HG02610 (cell line): ENCODE measurements around the gene ATP6V0E2.

Experiments
- ATAC-seq: cut with Tn5 transposase; IDR thresholded peaks from one replicate; pipeline ENCODE4 v1.9.1; 2021; ENCODE audit warnings: mild to moderate bottlenecking, moderate library complexity; ENCODE audit not compliant: unreplicated experiment

ATP6V0E2 gene

DNA sequence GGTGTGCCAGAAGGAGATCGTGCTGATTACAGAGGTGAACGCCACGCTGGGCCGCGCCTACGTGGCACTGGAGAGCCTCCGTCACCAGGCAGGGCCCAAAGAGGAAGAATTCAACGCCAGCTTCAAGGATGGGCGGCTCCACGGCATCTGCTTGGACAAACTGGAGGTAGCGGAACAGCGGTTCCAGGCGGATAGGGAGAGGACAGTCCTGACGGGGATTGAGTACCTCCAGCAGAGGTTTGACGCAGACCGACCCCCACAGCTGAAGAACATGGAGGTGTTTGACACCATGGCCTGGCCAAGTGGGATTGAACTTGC is 12.1 kb upstream of the ATP6V0E2 start:
- no peak for ATAC-seq

DNA sequence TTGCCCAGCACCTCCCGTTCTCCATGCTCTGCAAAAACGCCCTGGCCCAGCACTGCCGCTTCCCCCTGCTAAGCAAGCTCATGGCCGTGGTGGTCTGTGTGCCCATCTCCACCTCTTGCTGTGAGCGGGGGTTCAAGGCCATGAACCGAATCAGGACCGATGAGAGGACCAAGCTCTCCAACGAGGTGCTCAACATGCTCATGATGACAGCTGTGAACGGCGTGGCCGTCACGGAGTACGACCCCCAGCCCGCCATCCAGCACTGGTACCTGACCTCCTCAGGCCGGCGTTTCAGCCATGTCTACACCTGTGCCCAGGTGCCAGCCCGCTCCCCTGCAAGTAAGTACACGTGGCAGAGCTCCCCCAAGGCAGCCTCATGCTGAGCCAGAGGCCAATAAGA is 11.6 kb upstream of the ATP6V0E2 start:
- no peak for ATAC-seq

DNA sequence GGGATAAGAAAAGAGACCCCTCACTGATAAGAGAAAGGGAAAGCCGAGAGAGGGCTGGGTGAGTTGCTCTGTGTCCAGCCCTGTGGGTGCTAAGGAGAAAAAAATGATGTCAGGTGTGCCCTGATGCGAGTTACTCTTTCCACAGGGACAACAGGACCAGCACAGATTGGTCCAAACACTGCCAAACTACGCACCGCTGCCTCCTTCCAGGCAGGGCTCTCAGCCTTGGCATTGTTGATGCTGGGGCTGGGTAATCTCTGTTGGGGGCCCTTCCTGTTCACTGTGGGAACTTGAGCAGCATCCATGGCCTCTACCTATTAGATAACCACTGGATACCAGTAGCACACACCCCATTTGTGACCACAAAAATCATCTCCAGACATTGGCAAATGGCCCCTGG is 10.3 kb upstream of the ATP6V0E2 start:
- ATAC-seq = no peak

DNA sequence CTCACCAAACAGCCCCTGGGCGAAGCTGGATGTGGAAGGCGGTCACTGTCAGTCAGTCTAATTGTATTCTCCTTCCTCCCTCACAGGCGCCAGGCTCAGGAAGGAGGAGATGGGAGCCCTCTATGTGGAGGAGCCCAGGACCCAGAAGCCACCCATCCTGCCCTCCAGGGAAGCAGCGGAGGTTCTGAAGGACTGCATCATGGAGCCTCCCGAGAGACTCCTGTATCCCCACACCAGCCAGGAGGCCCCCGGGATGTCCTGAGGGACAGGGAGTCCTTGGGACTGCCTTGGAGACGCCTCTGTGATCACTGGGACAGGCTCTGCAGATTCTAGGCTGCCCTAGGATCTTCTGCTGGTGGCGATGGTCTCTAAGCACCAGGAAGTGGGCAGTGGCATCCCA is 9.7 kb upstream of the ATP6V0E2 start:
- no peak for ATAC-seq

DNA sequence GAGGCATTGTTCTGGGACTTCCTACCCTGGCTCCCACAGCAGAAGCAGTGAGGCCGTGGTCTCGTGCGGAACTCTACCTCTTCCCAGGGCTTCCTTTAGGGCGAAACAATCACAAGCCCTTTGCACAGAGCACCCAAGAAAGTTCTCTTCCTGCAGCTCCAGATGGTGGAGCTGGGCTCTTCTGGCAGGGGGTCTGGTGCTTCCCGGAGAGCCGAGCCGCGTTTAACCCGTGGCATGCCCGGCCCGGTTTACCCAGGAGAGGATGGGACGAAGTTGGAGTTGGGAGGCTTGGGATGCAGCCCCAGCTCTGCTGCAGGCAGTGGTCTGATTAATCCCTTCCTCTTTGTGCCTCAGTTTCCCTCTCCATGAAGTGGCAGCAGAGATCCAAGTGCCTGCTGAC is 9.0 kb upstream of the ATP6V0E2 start:
- ATAC-seq = no peak

DNA sequence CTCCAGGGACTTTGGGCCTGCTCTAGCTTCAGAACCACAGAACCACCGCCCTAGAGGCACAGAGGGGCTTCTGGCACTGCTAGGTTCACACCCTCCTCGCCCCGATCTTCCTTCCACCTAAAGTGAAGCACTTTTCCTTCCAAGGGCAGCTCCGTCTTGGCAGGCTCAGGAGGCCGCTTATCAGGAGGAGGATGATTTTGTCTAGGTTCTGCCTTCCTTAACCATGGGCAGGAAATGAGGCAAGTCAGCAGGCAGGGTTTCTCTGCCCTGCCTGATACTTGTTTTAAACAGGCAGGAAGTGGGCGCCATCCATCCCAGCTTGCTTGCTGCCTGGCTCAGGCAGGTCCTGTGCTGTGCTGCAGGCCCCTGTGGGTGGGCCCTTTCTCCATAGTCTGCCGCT is 8.3 kb upstream of the ATP6V0E2 start:
- no peak for ATAC-seq

DNA sequence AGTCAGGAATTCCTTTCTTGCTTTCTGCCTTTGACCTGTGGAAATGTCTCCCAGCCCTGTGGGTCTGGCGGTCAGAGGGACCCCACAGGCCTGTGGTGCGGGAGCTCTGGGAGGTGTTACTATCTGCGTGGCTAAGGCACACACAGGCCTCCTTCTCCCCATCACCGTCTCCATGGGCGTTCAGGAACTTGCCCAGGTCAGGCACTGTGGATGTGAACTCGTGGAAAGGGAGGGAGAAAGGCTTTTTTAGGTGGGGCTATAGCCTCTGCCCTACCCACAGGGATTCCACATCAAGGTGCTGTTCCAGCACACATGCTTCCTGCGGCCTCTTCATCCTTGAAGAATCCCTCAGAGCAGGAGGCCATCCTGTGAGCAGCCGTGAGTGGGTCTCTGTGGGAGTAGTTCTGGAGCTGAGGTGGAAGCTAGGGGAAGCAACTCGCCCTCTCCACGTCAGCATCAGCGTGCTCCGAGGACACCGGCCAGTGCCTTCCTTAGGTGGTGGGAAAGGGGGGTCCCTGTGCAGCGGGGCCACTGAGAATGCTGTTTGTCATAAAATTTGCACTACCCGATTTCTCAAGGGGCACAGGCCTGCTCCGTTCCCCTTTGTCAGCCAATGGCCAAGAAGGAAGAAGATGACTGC is 7.5 kb upstream of the ATP6V0E2 start:
- no peak for ATAC-seq

DNA sequence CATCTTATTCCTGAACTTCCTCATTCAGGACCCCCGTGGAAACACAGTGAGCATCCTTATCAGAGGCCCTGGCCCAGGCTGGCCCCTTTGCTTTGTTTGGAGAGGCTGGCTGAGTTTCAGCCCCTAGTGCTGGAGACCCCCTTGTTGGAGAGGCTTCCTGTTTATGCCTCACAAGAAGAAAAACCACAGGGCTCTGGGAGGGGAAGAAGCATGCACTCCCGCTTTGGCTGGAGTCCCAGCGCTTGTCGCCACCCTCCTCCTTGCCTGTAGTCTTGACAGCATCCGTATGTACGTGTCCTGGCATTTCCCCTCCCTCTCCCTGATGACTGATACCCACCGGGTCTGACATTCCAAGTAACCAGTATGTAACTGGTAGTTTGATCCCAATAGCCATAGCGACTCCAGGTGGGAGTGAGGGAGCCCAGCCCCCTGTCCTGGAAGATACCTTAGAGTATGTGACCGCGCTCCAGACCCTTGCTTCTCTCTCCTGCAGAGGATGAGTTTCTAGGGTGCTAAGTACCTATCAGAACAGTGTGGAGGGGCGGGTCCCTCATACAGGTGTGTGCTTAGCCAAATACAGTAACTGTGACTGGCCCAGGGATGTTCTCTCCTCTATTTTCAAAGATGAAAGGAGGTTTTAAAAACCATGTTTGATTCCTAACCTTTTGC is 6.9 kb upstream of the ATP6V0E2 start:
- no peak for ATAC-seq

DNA sequence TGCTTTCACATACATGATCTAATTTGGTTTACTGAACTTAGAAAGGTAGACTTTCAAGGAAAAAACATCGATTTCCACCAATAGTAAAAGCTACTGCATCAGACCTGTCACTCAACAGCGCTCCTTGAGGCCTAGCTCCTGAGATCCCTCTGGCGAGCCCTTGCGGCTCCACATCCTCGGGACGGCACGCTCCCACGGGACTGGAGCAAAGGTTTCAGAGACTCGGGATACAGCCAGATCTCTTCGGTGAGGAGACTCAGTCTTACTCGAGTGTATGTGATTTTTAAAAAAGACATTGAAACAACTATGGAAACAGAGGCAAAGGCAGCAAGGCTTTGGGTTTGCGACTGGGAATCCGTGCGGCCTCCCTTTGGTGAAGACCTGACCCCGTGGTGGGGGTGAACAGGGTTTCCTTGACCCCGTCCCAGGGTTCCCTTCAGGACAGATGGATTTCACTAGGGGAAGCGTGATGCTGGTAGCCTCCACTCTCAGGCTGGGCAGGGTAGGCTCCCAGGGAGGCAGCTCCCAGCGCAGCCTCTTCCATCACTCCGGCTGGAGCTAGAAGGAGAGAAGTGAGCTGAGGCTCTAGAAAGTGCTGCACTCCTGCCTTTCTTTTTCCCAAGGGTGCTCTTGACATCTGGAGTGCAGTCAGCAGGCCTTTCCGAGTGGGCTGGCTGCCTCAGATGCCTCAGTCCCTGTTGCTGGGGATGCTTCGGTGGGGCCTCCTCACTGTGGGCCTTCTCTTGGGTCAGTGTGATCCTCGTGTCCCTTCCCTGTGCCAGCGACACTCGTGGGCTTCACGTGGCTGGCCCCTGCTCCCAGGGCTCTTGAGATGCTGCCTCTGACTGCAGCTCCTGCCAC is 5.8 kb upstream of the ATP6V0E2 start:
- ATAC-seq = no peak

DNA sequence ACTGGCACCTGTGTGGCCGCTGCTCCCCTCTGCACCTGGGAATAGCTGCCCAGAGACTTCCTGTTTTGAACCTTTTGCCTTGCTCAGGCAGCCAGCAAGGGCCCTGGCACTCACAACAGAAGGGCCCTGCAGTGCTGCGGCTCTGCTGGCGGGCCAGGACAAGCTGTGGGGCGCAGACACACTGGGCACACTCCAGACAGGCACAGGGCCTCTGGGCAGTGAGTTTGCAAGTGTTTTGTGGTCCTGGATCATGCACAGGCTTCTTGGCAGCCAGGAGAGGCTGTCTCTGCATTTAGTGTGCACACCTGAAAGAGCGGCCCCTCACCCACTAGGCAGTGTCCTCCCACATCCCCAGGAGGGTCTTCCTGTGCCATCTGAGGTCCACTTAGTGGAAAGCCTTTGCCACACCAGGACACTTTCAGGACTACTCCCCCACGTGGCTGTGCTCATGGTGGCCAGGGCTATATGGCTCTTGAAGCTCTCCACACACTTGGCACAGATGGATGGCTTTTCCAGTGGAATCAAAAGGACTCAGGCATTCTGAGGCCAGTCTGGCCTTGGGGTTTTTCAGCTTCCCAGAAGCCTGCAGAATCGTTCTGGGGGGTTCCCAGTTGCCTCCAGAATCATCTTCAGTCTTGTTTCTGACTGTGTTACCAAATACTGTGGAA is 5.0 kb upstream of the ATP6V0E2 start:
- no peak for ATAC-seq

DNA sequence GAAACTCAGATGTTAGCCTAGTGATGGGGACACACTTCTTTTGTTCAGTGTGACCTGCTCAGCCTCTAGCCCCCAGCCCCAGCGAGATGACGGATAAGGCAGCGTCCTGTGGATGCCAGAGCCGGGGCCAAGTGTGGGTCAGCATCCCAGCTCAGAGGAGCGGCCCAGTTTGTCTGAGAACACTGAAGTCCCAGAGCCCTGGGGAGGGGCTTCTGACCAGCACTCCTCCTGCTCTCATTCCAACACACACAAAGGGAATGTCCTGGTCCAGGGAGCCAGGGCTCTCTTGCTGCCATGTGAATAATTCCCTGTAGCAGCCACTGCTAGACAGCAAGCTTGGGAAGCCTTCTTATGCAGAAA is 4.5 kb upstream of the ATP6V0E2 start:
- ATAC-seq = no peak

DNA sequence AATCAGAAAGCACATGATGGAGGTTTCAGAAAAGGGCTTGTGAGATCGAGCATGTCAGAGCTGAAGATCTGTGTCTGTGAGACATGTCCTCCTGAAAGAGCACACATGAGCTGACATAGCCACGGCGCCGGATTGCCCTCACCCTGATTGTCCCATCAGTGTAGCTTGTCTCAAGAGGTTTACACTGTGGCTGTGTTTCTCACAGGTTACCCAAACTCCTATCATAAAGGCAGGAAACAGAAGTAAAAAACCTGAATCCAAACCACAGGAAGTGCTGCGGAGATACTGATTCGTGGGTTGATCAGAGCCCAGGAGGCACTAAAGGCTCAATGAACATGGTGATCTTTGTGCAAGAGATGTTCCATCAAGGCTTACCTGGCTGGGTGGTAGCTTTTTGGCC is 3.9 kb upstream of the ATP6V0E2 start:
- ATAC-seq = no peak

DNA sequence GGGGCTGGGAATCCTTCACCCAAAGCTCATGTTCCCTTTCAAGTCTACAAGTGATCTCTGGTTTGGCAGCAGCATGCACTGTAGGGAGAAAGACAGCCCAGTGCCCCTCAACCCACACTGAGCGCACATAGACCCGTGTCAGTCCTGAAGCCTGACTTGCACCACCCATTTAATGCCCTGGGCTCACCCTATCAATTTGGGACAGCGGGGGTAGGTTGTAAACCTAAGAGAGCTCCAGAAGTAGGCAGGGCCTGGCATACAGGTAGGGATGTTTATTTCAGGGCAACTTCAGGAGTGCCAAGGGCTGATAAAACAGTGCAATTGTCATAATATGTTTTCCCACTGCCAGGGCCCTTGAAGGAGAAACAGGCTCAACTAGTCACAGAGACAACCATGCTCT is 3.5 kb upstream of the ATP6V0E2 start:
- no peak for ATAC-seq

DNA sequence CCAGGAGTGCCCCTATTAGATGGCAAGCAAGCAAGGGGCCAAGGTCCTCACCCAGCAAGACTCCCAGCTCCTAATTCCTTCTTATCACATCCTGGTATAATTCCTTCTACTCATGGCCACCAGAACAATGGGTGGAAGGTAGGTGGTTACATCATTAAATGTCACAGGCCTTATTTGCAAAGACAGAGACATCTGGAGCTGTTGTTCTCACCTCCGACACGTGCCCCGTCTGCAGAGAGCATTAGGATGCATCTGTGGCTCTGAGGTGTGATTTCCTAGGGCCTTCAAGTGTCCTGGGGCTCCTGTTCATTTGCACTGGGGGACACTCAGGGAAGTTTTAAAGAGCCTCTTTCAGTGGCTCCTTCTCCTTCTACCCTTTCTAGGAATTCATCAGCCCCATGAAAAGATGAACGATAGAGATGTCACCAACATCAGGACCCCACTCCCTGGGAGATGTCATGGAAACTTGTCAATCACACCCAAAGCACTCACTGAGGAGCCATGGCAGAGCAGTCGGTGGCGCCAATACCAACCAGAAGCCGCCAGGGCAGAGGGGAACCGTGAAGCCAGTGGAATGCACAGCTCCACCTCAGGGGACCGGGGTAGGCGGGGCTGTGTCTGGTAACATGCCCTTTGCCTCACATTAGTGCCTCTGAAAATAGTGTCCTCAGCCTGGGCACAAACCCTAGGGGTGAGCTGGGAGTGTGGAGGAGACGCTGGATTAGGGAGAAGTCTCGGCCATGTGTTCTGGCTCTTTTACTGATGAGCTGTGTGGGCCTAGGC is 2.9 kb upstream of the ATP6V0E2 start:
- ATAC-seq = no peak

DNA sequence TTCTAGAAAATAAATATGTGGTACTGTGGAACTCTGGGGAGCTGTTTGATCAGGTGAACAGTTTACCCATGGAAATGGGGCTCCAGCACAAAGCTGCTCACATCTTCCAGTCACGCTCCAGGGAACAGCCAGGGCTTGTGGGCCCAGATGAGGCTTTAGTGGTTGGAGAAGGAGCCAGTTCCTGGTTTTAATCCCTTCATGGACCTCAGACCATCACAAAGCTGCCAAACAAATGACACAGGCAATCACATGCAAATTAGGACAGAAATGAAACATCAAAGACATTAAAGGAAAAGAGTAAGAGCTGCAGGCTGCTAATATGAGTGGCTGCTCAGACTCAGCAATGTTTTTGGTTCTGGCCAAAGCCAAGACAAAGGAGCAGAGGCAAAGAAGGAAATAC is 2.2 kb upstream of the ATP6V0E2 start:
- no peak for ATAC-seq

DNA sequence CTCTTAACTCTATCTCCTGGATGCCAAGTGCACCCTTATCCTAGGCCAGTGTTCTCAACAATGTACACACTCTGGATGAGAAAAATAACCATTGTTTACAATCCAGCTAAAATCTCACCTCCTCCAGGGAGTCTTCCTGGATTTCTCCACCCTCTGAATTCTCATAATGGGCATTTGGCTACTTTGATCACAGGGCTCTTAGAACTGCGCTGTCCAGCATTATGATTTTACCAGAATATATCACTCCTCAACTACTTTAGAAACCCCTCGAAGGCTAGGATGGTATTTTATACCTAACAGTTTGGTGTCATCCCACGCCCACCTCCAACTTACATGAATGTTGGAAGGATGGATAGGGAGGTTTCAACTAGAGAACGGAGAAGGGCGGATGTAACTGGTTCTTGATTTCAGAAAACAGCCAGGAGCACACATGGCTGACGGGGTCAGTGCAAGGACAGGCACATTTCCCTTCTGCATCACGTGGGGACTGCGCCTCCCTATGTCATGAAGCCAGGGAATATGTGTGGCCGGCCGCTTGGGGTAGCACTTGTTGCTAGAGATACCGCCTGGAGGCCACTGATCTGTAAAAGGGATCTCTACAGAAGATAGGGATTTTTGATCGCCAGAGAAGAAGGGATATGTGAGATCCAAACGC is 1.2 kb upstream of the ATP6V0E2 start:
- no peak for ATAC-seq

DNA sequence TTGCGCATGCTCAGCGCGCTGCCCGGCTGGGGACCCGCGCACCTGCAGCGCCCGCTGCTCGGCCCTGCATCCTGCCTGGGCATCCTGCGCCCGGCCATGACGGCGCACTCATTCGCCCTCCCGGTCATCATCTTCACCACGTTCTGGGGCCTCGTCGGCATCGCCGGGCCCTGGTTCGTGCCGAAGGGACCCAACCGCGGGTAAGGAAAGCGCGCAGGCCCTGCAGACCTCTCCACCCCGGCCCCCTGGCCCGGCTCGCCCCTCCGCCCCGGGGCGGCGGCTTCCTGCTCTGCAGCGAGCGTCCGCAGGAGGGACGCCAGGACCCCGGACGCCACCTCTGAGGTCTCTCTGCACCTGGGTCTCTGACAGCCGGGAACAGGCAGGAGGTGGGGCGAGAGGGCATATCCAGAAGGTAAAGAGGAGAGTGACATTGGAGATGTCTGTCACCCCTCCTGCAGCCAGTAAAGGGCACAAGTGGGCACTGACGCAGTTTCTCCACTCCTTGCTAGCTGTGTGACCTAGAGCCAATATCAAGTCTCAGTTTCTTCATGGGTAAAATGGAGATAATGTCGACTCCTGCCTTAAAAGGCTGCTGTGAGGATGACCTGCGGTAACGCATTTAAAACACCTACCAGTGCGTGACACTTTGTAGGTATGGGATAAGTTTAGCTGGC is 338 bp downstream of the ATP6V0E2 start:
- peak; percentile 22 for ATAC-seq

DNA sequence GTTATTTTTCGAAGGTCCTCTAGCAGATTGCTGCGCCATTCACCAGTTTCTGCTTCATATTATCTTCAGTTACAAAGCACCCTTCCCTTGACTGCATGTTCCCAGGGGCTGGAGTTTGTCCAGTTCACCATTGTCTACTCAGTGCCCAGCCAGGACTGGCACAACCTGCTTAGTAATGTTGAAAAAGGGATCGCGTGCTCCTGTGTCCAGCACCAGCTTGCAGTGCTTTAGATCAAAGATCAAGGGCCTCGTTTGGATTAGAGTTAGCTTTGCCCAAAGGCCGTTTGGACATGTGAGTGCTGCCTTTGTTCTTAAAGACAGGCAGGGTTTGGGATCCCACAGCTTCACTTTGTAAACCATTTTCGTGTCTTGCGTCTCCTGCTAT is 867 bp downstream of the ATP6V0E2 start:
- no peak for ATAC-seq

DNA sequence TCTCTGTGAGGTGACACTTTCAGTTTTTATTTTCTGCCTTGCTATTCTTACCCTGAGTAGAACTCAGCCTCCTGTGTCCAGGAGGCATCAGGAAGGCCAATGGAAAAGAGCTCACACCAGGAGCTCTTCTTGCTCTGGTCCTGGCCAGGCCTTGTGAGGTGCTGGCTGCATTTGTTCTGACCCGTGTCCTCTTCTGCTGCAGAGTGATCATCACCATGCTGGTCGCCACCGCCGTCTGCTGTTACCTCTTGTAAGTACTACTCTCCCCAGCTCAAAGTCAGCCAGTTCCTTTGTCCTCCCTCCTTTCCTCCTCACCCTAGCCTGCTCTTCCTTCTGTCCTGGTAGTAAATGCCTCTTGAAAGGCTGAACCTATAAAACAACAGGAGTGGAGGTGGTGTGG is 1.6 kb downstream of the ATP6V0E2 start:
- no peak for ATAC-seq
